OCI-LY1 (cell line): ENCODE results near the gene JPH3.

ENCODE experiments used
- H2AFZ ChIP-seq: fragments of 200-600 bp; sonication (generic), shearing (Covaris generic); 2 replicates; pipeline ENCODE4 v1.6.0; 2014; ENCODE audit warnings: antibody characterized with exemption, mild to moderate bottlenecking, low read length
- H3F3A ChIP-seq: fragments of 200-600 bp; sonication (generic), shearing (Covaris generic); 2 replicates; pipeline ENCODE4 v1.6.0; 2014; ENCODE audit warnings: mild to moderate bottlenecking, antibody characterized with exemption, low read length, moderate library complexity; ENCODE audit not compliant: insufficient read depth
- H3K27ac ChIP-seq: fragments of 200-600 bp; sonication (generic); 2 replicates; pipeline ENCODE4 v1.5.1; 2014; ENCODE audit warnings: low read length, mixed run types, mild to moderate bottlenecking, low read depth; ENCODE audit not compliant: poor library complexity, severe bottlenecking
- H3K27me3 ChIP-seq: fragments of 200-600 bp; sonication (generic); 2 replicates; pipeline ENCODE4 v1.6.0; 2014; ENCODE audit warnings: antibody characterized with exemption, mild to moderate bottlenecking, low read length, moderate library complexity; ENCODE audit not compliant: insufficient read depth
- H3K36me3 ChIP-seq: fragments of 200-600 bp; sonication (generic); 2 replicates; pipeline ENCODE4 v1.6.1; 2014; ENCODE audit warnings: mild to moderate bottlenecking, antibody characterized with exemption, low read length, moderate library complexity, mixed read lengths; ENCODE audit not compliant: insufficient read depth
- H3K4me1 ChIP-seq: fragments of 200-600 bp; sonication (generic); 2 replicates; pipeline ENCODE4 v1.5.1; 2014; ENCODE audit warnings: mild to moderate bottlenecking, low read length, moderate library complexity; ENCODE audit not compliant: insufficient read depth, severe bottlenecking
- H3K4me2 ChIP-seq: fragments of 200-600 bp; sonication (generic), shearing (Covaris generic); 2 replicates; pipeline ENCODE4 v1.6.1; 2014; ENCODE audit warnings: low read length
- H3K4me3 ChIP-seq: fragments of 200-600 bp; sonication (generic); 2 replicates; pipeline ENCODE4 v1.5.1; 2014; ENCODE audit warnings: low read length, low read depth, mild to moderate bottlenecking, mixed read lengths; ENCODE audit not compliant: poor library complexity, severe bottlenecking
- H3K79me2 ChIP-seq: fragments of 200-600 bp; shearing (Covaris generic); 2 replicates; pipeline ENCODE4 v1.6.1; 2016; ENCODE audit warnings: mixed run types, low read length, mixed read lengths; ENCODE audit not compliant: insufficient read depth
- H3K9ac ChIP-seq: fragments of 200-600 bp; sonication (generic), shearing (Covaris generic); 2 replicates; pipeline ENCODE4 v1.6.1; 2014; ENCODE audit warnings: mild to moderate bottlenecking, low read length, mixed read lengths
- H3K9me2 ChIP-seq: fragments of 200-600 bp; sonication (generic), shearing (Covaris generic); 2 replicates; pipeline ENCODE4 v1.6.1; 2014; ENCODE audit warnings: low read depth, mild to moderate bottlenecking, low read length, mixed read lengths
- H3K9me3 ChIP-seq: fragments of 200-600 bp; shearing (Covaris generic); 2 replicates; pipeline ENCODE4 v1.6.1; 2014; ENCODE audit warnings: low read length, mixed read lengths
- H4K20me1 ChIP-seq: fragments of 200-600 bp; sonication (generic), shearing (Covaris generic); 2 replicates; pipeline ENCODE4 v1.6.0; 2016; ENCODE audit warnings: mild to moderate bottlenecking, low read length; ENCODE audit not compliant: insufficient read depth
- CTCF ChIP-seq: fragments of 200-600 bp; sonication (generic), shearing (Covaris generic); IDR thresholded peaks from 2 replicates; pipeline ENCODE4 v1.5.1; 2017; ENCODE audit warnings: mild to moderate bottlenecking, antibody characterized with exemption, low read length, moderate library complexity, mixed read lengths
- EZH2 ChIP-seq: fragments of 200-600 bp; sonication (generic), shearing (Covaris generic); IDR thresholded peaks from 2 replicates; pipeline ENCODE4 v1.8.0; 2017; ENCODE audit warnings: borderline replicate concordance, mixed run types, mild to moderate bottlenecking, antibody characterized with exemption, low read length, moderate library complexity, mixed read lengths

Gene JPH3

DNA sequence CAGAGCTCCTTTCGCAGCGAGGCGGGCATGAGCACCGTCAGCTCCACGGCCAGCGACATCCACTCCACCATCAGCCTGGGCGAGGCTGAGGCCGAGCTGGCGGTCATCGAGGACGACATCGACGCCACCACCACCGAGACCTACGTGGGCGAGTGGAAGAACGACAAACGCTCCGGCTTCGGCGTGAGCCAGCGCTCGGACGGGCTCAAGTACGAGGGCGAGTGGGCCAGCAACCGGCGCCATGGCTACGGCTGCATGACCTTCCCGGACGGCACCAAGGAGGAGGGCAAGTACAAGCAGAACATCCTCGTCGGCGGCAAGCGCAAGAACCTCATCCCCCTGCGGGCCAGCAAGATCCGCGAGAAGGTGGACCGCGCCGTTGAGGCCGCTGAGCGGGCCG, 42.3 kb downstream of the JPH3 start:
- H3F3A ChIP-seq = no peaks in the 10 kb centered on the region
- no peak overlapping the region for H2AFZ ChIP-seq
- H3K79me2 ChIP-seq = no peaks in the 10 kb centered on the region
- no peaks in the 10 kb centered on the region for H3K36me3 ChIP-seq
- no peak overlapping the region for H3K9ac ChIP-seq
- H3K27ac ChIP-seq = no peak overlapping the region
- H3K4me1 ChIP-seq = no peaks in the 10 kb centered on the region
- no peaks in the 10 kb centered on the region for H3K9me2 ChIP-seq
- no peak for TF ChIP-seq EZH2
- no peak for TF ChIP-seq CTCF
- no peaks in the 10 kb centered on the region for H4K20me1 ChIP-seq
- H3K4me3 ChIP-seq = no peak overlapping the region
- H3K27me3 ChIP-seq = peaks cover 16% of the 10 kb centered on the region; the same call in 1 of the 2 replicates
- H3K9me3 ChIP-seq = no peaks in the 10 kb centered on the region
- H3K4me2 ChIP-seq = no peak overlapping the region

DNA sequence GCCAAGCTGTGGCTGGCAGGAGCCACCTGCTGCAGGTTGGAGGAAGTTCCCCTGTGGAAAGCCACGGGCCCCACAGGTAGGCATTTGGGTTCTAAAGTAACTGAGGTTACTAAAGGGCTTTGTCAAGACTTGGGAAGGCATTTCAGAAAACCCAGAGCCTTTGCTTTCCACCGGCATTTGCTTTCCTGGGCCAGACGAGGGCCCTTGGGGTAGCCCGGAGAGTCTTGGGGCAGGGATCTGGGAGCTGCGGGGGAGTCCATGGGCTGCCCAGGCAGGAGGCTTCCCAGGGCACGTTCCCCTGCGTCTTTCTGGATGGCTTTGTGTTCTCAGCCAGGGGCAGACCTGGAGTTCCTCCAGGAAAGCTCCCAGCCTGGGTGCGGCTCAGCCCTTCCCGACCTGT, 43.5 kb downstream of the JPH3 start:
- no peaks in the 10 kb centered on the region for H3K4me1 ChIP-seq
- H3K79me2 ChIP-seq = no peaks in the 10 kb centered on the region
- H3K9ac ChIP-seq = no peak overlapping the region
- H3K9me3 ChIP-seq = no peaks in the 10 kb centered on the region
- no peak overlapping the region for H3K4me3 ChIP-seq
- no peak overlapping the region for H3K27ac ChIP-seq
- H3K36me3 ChIP-seq = no peaks in the 10 kb centered on the region
- no peaks in the 10 kb centered on the region for H3K9me2 ChIP-seq
- no peak overlapping the region for H3K4me2 ChIP-seq
- no peaks in the 10 kb centered on the region for H4K20me1 ChIP-seq
- no peak for TF ChIP-seq EZH2
- no peak for TF ChIP-seq CTCF
- H3F3A ChIP-seq = no peaks in the 10 kb centered on the region
- H3K27me3 ChIP-seq = peaks cover 11% of the 10 kb centered on the region; the same call in 1 of the 2 replicates
- H2AFZ ChIP-seq = no peak overlapping the region

DNA sequence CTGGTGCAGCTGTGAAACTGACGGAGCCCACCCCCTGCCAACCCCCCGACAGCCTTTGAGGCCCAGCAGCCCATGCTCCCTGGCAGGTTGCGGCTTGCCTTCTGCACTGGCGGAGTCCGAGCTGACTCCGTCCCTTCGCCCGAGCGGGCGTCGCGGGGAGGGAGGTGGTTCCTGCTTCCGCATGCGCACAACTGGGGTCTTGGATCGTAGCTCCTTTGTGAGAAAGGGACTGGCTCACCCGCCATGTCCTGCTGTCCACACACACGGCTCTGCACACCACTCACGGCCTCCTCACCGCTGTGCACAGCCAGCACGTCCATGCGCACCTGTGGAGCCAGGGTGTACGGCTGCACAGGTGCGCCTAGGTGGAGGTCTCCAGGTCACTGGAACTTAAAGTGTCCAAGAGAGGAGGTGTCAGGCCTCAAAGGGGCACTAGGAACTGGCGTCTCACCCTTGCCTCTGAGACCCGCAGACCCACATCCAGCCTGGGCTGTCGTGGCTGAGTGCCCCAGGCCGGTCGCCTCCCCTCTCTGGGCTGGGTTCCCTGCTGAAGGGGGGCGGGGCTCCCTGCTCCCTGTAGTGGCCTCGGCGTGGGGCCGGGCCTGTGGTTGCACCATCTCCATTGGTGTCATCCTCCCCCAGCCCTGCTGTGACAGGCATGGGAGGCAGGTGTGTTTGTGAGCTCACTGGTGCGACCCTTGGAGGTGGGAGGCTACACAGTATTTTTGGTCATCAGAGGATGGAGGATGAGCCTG, 45.3 kb downstream of the JPH3 start:
- no peaks in the 10 kb centered on the region for H3K9me2 ChIP-seq
- no peaks in the 10 kb centered on the region for H3K4me1 ChIP-seq
- no peak overlapping the region for H3K9ac ChIP-seq
- no peaks in the 10 kb centered on the region for H3K36me3 ChIP-seq
- H4K20me1 ChIP-seq = no peaks in the 10 kb centered on the region
- H3F3A ChIP-seq = no peaks in the 10 kb centered on the region
- H2AFZ ChIP-seq = no peak overlapping the region
- H3K9me3 ChIP-seq = no peaks in the 10 kb centered on the region
- H3K79me2 ChIP-seq = no peaks in the 10 kb centered on the region
- H3K4me2 ChIP-seq = no peak overlapping the region
- H3K27me3 ChIP-seq = peaks cover 9% of the 10 kb centered on the region; the same call in 1 of the 2 replicates
- H3K27ac ChIP-seq = no peak overlapping the region
- no peak overlapping the region for H3K4me3 ChIP-seq
- TF ChIP-seq CTCF = no peak
- no peak for TF ChIP-seq EZH2
